Sigmoid colon (tissue), 7 donors: ENCODE measurements around the gene PLEKHM1. TPM values are rescaled to one million over a fixed set of nuclear protein-coding genes. Genes with fewer than 3 reads are reported as not detected.

ENCODE experiments used
- DNase-seq: peaks from one replicate; pipeline ENCODE4 v3.0.0-alpha.2; 2019
- H3K27ac ChIP-seq, 4 donors: fragments of 200-600 bp; sonication (generic); one replicate each; pipeline ENCODE4 v1.5.1; 2016 to 2019; ENCODE audit warnings: mild to moderate bottlenecking in 1 of 4
- H3K27me3 ChIP-seq, 3 donors: fragments of 200-600 bp; sonication (generic); one replicate each; pipeline ENCODE4 v1.5.1; 2019; ENCODE audit warnings: mild to moderate bottlenecking in 1 of 3
- H3K36me3 ChIP-seq, 4 donors: fragments of 200-600 bp; sonication (generic); one replicate each; pipeline ENCODE4 v1.5.1; 2016 to 2019
- H3K4me1 ChIP-seq, 4 donors: fragments of 200-600 bp; sonication (generic); one replicate each; pipeline ENCODE4 v1.5.1; 2017 to 2019
- H3K4me3 ChIP-seq, 4 donors: fragments of 200-600 bp; sonication (generic); one replicate each; pipeline ENCODE4 v1.5.1; 2017 to 2019; ENCODE audit warnings: mild to moderate bottlenecking in 2 of 4, moderate library complexity in 1 of 4
- H3K9me3 ChIP-seq, 4 donors: fragments of 200-600 bp in 3 of 4; sonication (generic) in 3 of 4; one replicate each; pipeline versions ENCODE4 v1.5.1 to v1.6.1; 2013 to 2019
- CTCF ChIP-seq, 4 experiments: fragments of 450-650 bp in 3 of 4; fragments of 200-600 bp in 1 of 4; IDR thresholded peaks; one replicate each; pipeline ENCODE4 v1.5.1; 2016 to 2019; ENCODE audit warnings: antibody characterized with exemption in 4 of 4, mild to moderate bottlenecking in 3 of 4, moderate library complexity in 2 of 4
- EP300 ChIP-seq, 4 donors: sonication (generic); formaldehyde crosslinking; IDR thresholded peaks; one replicate each; pipeline ENCODE4 v1.6.1; 2017; ENCODE audit warnings: antibody characterized with exemption in 4 of 4
- POLR2A ChIP-seq, 2 donors: fragments of 450-650 bp; IDR thresholded peaks; one replicate each; pipeline ENCODE4 v1.6.1; 2016; ENCODE audit warnings: antibody characterized with exemption in 2 of 2, mild to moderate bottlenecking in 2 of 2, moderate library complexity in 2 of 2
- POLR2AphosphoS5 ChIP-seq, 4 donors: sonication (generic); formaldehyde crosslinking; IDR thresholded peaks; one replicate each; pipeline ENCODE4 v1.6.1; 2017; ENCODE audit warnings: antibody characterized with exemption in 4 of 4
- WGBS, 2 donors: extraction: QIAGEN DNeasy Blood & Tissue Kit; methylation state at CpG; one replicate each; pipeline ENCODE4 v1.1.7; 2013; 5-methylcytosine and 5-hydroxymethylcytosine counted together
- intact Hi-C: fragments of 100-400 bp; cut with DNase I; formaldehyde crosslinking; loops from one replicate; pipeline ENCODE4 v1.15.1; 2023
- polyA plus RNA-seq, 3 donors: library from polyadenylated mRNA; stranded (reverse); fragments of 200-250 nt; gene quantifications; one replicate each; pipeline ENCODE4 v1.2.3, GENCODE V29; 2013
- total RNA-seq, 4 donors: library from RNA; depleted of rRNA; stranded (reverse); fragments of >200 nt; gene quantifications; one replicate each; pipeline ENCODE4 v1.1.0, GENCODE V29; 2016
- donor health status: healthy with polysubstance abuse.
- donor health status: Bipolar disorder and iron deficiency.
- donor health status: healthy.

PLEKHM1 gene
- total and polyA plus RNA-seq, 7 donors: 17.4 to 43.4 (median 26.7) TPM

DNA sequence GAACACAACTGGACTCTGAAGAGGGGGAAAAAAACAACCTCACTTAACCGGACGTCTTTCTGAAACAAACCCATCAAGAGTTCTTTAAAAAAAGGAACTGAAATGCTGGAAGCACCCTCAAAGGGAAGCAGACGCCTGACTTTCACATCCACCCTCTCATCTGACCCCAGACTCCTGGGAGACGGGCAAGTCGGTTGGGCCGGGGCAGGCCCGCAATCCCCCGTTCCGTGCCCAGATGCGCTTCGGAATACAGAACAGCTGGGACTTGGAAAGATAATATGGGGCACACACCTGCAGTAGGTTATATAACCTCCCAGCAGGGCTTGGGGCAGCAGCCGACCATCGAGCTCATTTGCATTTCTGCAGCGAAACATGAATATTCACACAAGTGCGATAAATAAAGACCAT is 61.6 kb downstream of the PLEKHM1 start:
- no peaks in the 10 kb centered on the region for H3K36me3 ChIP-seq
- H3K27me3 ChIP-seq: peaks cover 36 to 71% (median 66%) of the 10 kb centered on the region in 3 donors
- 37 to 68% methylated on average over 15 of the region's 15 CpGs for WGBS, 2 donors
- DNase-seq: no peak
- intact Hi-C loops: no loop called here
- no peak overlapping the region for H3K27ac ChIP-seq
- H3K9me3 ChIP-seq: no peaks in the 10 kb centered on the region
- TF ChIP-seq EP300 (IDR thresholded peaks at IDR 0.05): no peak
- no peak overlapping the region for H3K4me3 ChIP-seq
- peaks cover 0 to 57% (median 54%) of the 10 kb centered on the region in 4 donors for H3K4me1 ChIP-seq

DNA sequence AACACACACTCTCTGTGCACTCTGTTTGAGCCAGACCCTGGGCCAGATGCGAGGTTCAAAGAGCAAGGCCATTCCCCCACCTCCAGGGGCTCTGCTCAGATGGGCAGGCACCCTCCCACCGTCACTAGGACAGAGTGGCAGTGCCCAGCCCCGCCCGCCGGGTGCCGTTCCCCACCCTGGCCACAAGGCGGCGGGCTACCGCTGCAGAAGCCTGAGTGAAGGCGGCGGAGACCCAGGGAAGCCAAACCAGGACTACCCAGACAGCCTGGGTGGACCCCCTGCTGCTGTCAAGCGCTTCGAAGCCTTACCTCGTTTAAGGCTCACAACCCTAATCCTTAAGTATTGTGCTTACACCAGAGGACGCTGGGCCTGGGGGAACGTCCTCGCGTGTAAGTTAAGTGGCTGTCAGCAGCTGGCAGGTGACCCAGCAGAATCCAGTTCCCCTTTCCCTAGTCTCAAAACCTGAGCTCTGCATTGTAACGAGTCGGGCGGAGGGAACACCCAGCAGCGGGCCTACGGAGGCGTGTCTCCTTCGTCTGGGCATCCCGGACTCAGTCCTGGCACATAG is 62.4 kb downstream of the PLEKHM1 start:
- H3K27me3 ChIP-seq: peaks cover 36 to 67% (median 65%) of the 10 kb centered on the region in 3 donors
- no peak overlapping the region for H3K27ac ChIP-seq
- intact Hi-C loops: no loop called here
- peak; percentile 78 for DNase-seq
- peaks cover 0 to 56% (median 53%) of the 10 kb centered on the region in 4 donors for H3K4me1 ChIP-seq
- no peak overlapping the region for H3K4me3 ChIP-seq
- H3K9me3 ChIP-seq: no peaks in the 10 kb centered on the region
- 2% methylated on average over 26 of the region's 26 CpGs for WGBS, 2 donors
- peak; percentile 73 to 99 (median 96) for TF ChIP-seq CTCF (IDR thresholded peaks at IDR 0.05)
- no peak for TF ChIP-seq POLR2AphosphoS5 (IDR thresholded peaks at IDR 0.05)
- no peaks in the 10 kb centered on the region for H3K36me3 ChIP-seq

DNA sequence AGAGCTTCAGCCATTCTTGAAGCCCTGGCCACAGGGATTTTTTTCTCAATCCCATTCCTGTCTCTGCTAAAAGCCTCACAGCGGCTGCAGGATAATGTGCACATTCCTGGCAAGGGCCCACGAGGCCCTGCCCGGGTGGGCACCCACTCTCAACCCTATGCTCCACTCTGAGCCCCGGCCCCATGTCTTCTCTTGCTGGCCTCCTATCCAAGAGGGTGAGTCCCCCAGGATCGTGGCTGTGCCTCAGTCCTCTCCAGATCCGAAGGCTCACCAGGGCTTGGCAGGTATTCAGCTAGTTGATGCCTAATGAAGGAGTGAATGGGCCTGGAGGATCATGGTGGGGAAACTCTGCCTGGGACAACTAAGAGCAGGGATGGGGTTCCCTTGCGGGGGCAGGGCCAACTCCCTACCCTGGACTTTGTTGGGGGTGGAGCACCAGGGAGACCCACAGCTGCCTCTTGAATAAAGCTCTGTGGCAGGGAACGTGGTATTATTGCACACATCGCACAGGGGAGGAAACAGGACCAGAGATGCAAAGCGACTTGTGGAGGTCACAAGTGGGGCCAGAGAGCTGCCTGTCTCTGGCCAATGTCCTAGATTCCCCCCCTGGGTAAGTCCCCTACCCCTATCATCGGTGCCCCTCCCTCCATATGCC is 63.2 kb downstream of the PLEKHM1 start:
- DNase-seq: no peak
- H3K36me3 ChIP-seq: no peaks in the 10 kb centered on the region
- WGBS, 2 donors: 78 to 85% methylated on average over 11 of the region's 11 CpGs
- no peak overlapping the region for H3K4me3 ChIP-seq
- TF ChIP-seq EP300 (IDR thresholded peaks at IDR 0.05) (no peak), CTCF (IDR thresholded peaks at IDR 0.05) (no peak), POLR2AphosphoS5 (IDR thresholded peaks at IDR 0.05) (no peak), POLR2A (IDR thresholded peaks at IDR 0.05) (no peak)
- no peak overlapping the region for H3K27ac ChIP-seq
- intact Hi-C loops: no loop called here
- peaks cover 36 to 59% (median 58%) of the 10 kb centered on the region in 3 donors for H3K27me3 ChIP-seq
- H3K9me3 ChIP-seq: no peaks in the 10 kb centered on the region
- H3K4me1 ChIP-seq: peaks cover 0 to 47% (median 45%) of the 10 kb centered on the region in 4 donors

GRCh38 chr17:45426561-45426960 is 64.0 kb downstream of the PLEKHM1 start:
- no peaks in the 10 kb centered on the region for H3K9me3 ChIP-seq
- intact Hi-C loops: no loop called here
- no peak overlapping the region for H3K4me3 ChIP-seq
- H3K27me3 ChIP-seq: peaks cover 29 to 52% (median 50%) of the 10 kb centered on the region in 3 donors
- no peak overlapping the region for H3K27ac ChIP-seq
- peaks cover 0 to 40% (median 37%) of the 10 kb centered on the region in 4 donors for H3K4me1 ChIP-seq
- DNase-seq: no peak
- TF ChIP-seq POLR2AphosphoS5 (IDR thresholded peaks at IDR 0.05): no peak
- no peak for TF ChIP-seq POLR2A (IDR thresholded peaks at IDR 0.05)
- TF ChIP-seq EP300 (IDR thresholded peaks at IDR 0.05): no peak
- no peak for TF ChIP-seq CTCF (IDR thresholded peaks at IDR 0.05)
- H3K36me3 ChIP-seq: no peaks in the 10 kb centered on the region
- WGBS, 2 donors: 78 to 84% methylated on average over 7 of the region's 7 CpGs

DNA sequence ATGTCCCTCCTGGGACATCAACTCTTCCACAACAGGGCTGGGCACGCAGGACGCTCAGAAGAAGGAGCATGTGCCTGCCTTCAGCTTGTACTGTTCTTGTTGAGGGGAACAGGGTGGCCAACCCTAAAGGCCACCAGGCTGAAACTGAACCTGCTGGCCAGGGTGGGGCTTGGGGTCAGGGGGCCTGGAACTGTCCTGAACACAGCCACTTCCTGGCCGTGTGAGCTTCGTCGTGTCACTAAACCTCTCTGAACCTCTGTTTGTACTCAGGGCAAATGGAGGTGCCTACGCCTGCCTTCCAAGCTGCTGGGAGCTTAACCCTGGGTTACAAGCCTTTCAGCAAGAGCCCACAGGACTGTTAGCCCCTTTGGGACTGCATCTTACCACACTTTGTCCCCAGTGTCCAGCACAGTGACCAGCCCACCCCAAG is 64.5 kb downstream of the PLEKHM1 start:
- no peaks in the 10 kb centered on the region for H3K36me3 ChIP-seq
- H3K27ac ChIP-seq: no peak overlapping the region
- H3K9me3 ChIP-seq: no peaks in the 10 kb centered on the region
- DNase-seq: no peak
- TF ChIP-seq POLR2AphosphoS5 (IDR thresholded peaks at IDR 0.05) (no peak), POLR2A (IDR thresholded peaks at IDR 0.05) (no peak), EP300 (IDR thresholded peaks at IDR 0.05) (no peak), CTCF (IDR thresholded peaks at IDR 0.05) (no peak)
- peaks cover 0 to 34% (median 32%) of the 10 kb centered on the region in 4 donors for H3K4me1 ChIP-seq
- no peak overlapping the region for H3K4me3 ChIP-seq
- WGBS, 2 donors: 38 to 68% methylated on average over 6 of the region's 6 CpGs
- peaks cover 25 to 46% (median 44%) of the 10 kb centered on the region in 3 donors for H3K27me3 ChIP-seq
- intact Hi-C loops: no loop called here
